Measurements from ENCODE around the gene EFNA3. TPM values are rescaled to one million over a fixed set of nuclear protein-coding genes. Genes with fewer than 3 reads are reported as not detected.

Gene EFNA3
- polyA plus RNA-seq, 1 donor from 2014 or later, result 12.2 TPM

- no peaks in the 10 kb centered on the region for H3K9me3 ChIP-seq (ENCODE audit: low read length)
Observed at GRCh38 chr1:155099331-155099730, 20.7 kb downstream of the EFNA3 start.

GRCh38 chr1:155103325-155103724 lies 24.7 kb downstream of the EFNA3 start:
- H3K79me2 ChIP-seq (replicated peaks; ENCODE audit: insufficient read depth, low read length), result no peaks in the 10 kb centered on the region
- no peaks in the 10 kb centered on the region for H3K9me3 ChIP-seq (ENCODE audit: low read length)
- no peaks in the 10 kb centered on the region for H3K36me3 ChIP-seq (ENCODE audit: insufficient read depth, low read length)
- H4K20me1 ChIP-seq (ENCODE audit: insufficient read depth), result no peaks in the 10 kb centered on the region
- H3K4me2 ChIP-seq (ENCODE audit: low read length), result no peak overlapping the region
- no peak overlapping the region for H3K9ac ChIP-seq (ENCODE audit: low read length)
- H3F3A ChIP-seq (ENCODE audit: insufficient read depth, low read length, poor library complexity, severe bottlenecking), result no peaks in the 10 kb centered on the region
- no peaks in the 10 kb centered on the region for H3K9me2 ChIP-seq (ENCODE audit: insufficient read depth, low read length)
- H3K27ac ChIP-seq (ENCODE audit: low read length), result no peak overlapping the region
- H3K4me3 ChIP-seq (ENCODE audit: low read length), result no peak overlapping the region
- no peak overlapping the region for H2AFZ ChIP-seq (ENCODE audit: low read depth, low read length)
- no peaks in the 10 kb centered on the region for H3K27me3 ChIP-seq (ENCODE audit: insufficient read depth, low read depth, low read length)
- TF ChIP-seq EP300 (conservative IDR thresholded peaks at IDR 0.05; ENCODE audit: poor library complexity, severe bottlenecking), result no peak
- TF ChIP-seq TAF1 (IDR thresholded peaks at IDR 0.05; ENCODE audit: low read depth), result no peak
- no peak for TF ChIP-seq CTCF (IDR thresholded peaks at IDR 0.05; ENCODE audit: poor library complexity, severe bottlenecking)
- no peak for TF ChIP-seq EZH2 (IDR thresholded peaks at IDR 0.05; ENCODE audit: borderline replicate concordance, insufficient read depth, low read length, poor library complexity, severe bottlenecking)
- TF ChIP-seq POLR2AphosphoS5 (IDR thresholded peaks at IDR 0.05), result no peak
- no peak for TF ChIP-seq RAD21 (conservative IDR thresholded peaks at IDR 0.05)
- no peak for TF ChIP-seq REST (IDR thresholded peaks at IDR 0.05; ENCODE audit: borderline replicate concordance)

More at GRCh38 chr1:155099331-155099730, 20.7 kb downstream of the EFNA3 start:
- Histone ChIP-seq H3K79me2 (replicated peaks; ENCODE audit: insufficient read depth, low read length) (no peaks in the 10 kb centered on the region), H3K9me2 (ENCODE audit: insufficient read depth, low read length) (no peaks in the 10 kb centered on the region), H3K27me3 (ENCODE audit: insufficient read depth, low read depth, low read length) (no peaks in the 10 kb centered on the region), H3K4me3 (ENCODE audit: low read length) (no peak overlapping the region), H3K36me3 (ENCODE audit: insufficient read depth, low read length) (no peaks in the 10 kb centered on the region), H4K20me1 (ENCODE audit: insufficient read depth) (no peaks in the 10 kb centered on the region), H3K9ac (ENCODE audit: low read length) (no peak overlapping the region), H3K4me2 (ENCODE audit: low read length) (no peak overlapping the region), H3K27ac (ENCODE audit: low read length) (no peak overlapping the region), H3F3A (ENCODE audit: insufficient read depth, low read length, poor library complexity, severe bottlenecking) (no peaks in the 10 kb centered on the region), H2AFZ (ENCODE audit: low read depth, low read length) (no peak overlapping the region)
- TF ChIP-seq CTCF (IDR thresholded peaks at IDR 0.05; ENCODE audit: poor library complexity, severe bottlenecking) (no peak), EZH2 (IDR thresholded peaks at IDR 0.05; ENCODE audit: borderline replicate concordance, insufficient read depth, low read length, poor library complexity, severe bottlenecking) (no peak), MXI1 (conservative IDR thresholded peaks at IDR 0.05; ENCODE audit: poor library complexity, severe bottlenecking) (no peak), EP300 (conservative IDR thresholded peaks at IDR 0.05; ENCODE audit: poor library complexity, severe bottlenecking) (no peak), SMC3 (conservative IDR thresholded peaks at IDR 0.05; ENCODE audit: poor library complexity) (no peak), TAF1 (IDR thresholded peaks at IDR 0.05; ENCODE audit: low read depth) (no peak), RAD21 (conservative IDR thresholded peaks at IDR 0.05) (no peak), REST (IDR thresholded peaks at IDR 0.05; ENCODE audit: borderline replicate concordance) (no peak), POLR2AphosphoS5 (IDR thresholded peaks at IDR 0.05) (no peak)

Measured in neural cell (in vitro differentiated cells).